Adrenal gland (tissue), 12 donors: Measurements from ENCODE around the gene GLTPD2. TPM values are rescaled to one million over a fixed set of nuclear protein-coding genes. Genes with fewer than 3 reads are reported as not detected.

ENCODE experiments used
- DNase-seq, 7 donors: peaks; one replicate each; pipeline ENCODE4 v3.0.0-alpha.2; 2019 to 2020
- H3K27ac ChIP-seq, 5 donors: fragments of 200-600 bp; sonication (generic) in 4 of 5; 1 replicate in 3 of 5; 2 replicates in 2 of 5; pipeline versions ENCODE4 v1.5.1 to v1.8.0; 2016 to 2020; ENCODE audit warnings: mild to moderate bottlenecking in 1 of 5
- H3K27me3 ChIP-seq: fragments of 200-600 bp; 2 replicates; pipeline ENCODE4 v1.8.0; 2021
- H3K36me3 ChIP-seq, 2 donors: fragments of 200-600 bp; replicated peaks in 1 of 2; 1 replicate in 1 of 2; 2 replicates in 1 of 2; pipeline versions ENCODE4 v1.5.1 to v1.8.0; 2018 to 2022
- H3K4me1 ChIP-seq, 2 donors: fragments of 200-600 bp; replicated peaks in 1 of 2; 1 replicate in 1 of 2; 2 replicates in 1 of 2; pipeline versions ENCODE4 v1.5.1 to v1.8.0; 2018 to 2021
- H3K4me3 ChIP-seq, 4 donors: fragments of 200-600 bp; sonication (generic) in 3 of 4; one replicate each; pipeline ENCODE4 v1.5.1; 2016 to 2018
- H3K9me3 ChIP-seq, 3 donors: fragments of 200-600 bp; sonication (generic) in 1 of 3; replicated peaks in 1 of 3; 1 replicate in 2 of 3; 2 replicates in 1 of 3; pipeline versions ENCODE4 v1.5.1 to v1.8.0; 2016 to 2021
- POLR2A ChIP-seq, 2 donors: fragments of 450-650 bp; IDR thresholded peaks; one replicate each; pipeline ENCODE4 v1.6.1; 2017; ENCODE audit warnings: antibody characterized with exemption in 2 of 2, mild to moderate bottlenecking in 2 of 2, moderate library complexity in 1 of 2
- WGBS, 4 donors: extraction: QIAGEN DNeasy Blood & Tissue Kit in 2 of 4; methylation state at CpG; one replicate each; pipeline versions ENCODE4 v1.1.5 to v1.1.7; 2013 to 2017; 5-methylcytosine and 5-hydroxymethylcytosine counted together
- intact Hi-C, 2 donors: fragments of 100-400 bp; cut with DNase I; formaldehyde crosslinking; loops; one replicate each; pipeline versions ENCODE4 v1.14.1 to v1.15.0; 2022 to 2023
- polyA plus RNA-seq, 3 donors: library from polyadenylated mRNA; stranded (reverse); fragments of 200-250 nt in 2 of 3; fragments of 350-450 nt in 1 of 3; fragmentation: Illumina TruSeq in 1 of 3; extraction: RNeasy Lipid Tissue Mini Kit (QIAGEN cat#74804) in 1 of 3; gene quantifications; one replicate each; pipeline ENCODE4 v1.2.3, GENCODE V29; 2013 to 2014
- total RNA-seq, 9 donors: library from RNA; depleted of rRNA in 4 of 9; stranded (reverse); fragments of >200 nt in 4 of 9; fragments of 120-200 nt in 1 of 9; fragmentation: NEBNext Ultra II Directional in 1 of 9; extraction: Animal tissue kit (Norgen Biotek cat#: 25700) in 1 of 9; gene quantifications; one replicate each; pipeline versions ENCODE4 v1.1.0 to v1.2.4, GENCODE V29; 2013 to 2023
- TF ChIP-seq, protein P1 (sequence below), 6 experiments: fragments of 450-650 bp in 4 of 6; fragments of 200-600 bp in 2 of 6; sonication (generic) in 1 of 6; IDR thresholded peaks; 1 replicate in 5 of 6; 2 replicates in 1 of 6; pipeline versions ENCODE4 v1.5.1 to v1.8.0; 2016 to 2021; ENCODE audit warnings: antibody characterized with exemption in 6 of 6, mild to moderate bottlenecking in 2 of 6, moderate library complexity in 1 of 6
- donor health status: healthy with polysubstance abuse.
- donor health status: Bipolar disorder and iron deficiency.
- donor health status: DM: yes; HTN: yes; CAD: no.
- donor health status: DM: no; HTN: no; CAD: no.
- donor health status: DM: no; HTN: no; CAD: no.
- donor health status: DM: yes; HTN: yes; CAD: no.

GLTPD2 gene
- total and polyA plus RNA-seq, 12 donors, result not detected

DNA sequence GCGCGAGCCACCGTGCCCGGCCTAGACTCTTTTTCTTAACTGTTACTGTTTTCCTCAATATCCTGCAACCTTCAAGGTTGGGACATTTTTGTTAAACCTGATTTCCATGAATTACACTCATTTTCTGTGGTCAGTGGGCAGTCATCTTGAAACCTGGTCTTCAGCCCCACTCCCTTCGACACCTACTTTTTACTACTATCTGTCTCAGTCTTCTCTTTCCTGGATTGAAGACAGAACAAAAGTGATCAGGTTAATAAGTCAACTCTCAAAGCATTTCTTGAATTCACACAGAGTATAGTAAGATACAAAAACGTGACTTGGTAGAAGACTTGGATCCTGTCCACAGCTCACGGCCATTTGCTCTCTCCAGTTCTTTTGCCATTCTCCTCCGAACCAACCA, 50.5 kb downstream of the GLTPD2 start:
- Histone ChIP-seq H3K4me1 (peaks cover 46 to 57% of the 10 kb centered on the region in 2 donors), H3K27ac (no peak overlapping the region), H3K4me3 (no peak overlapping the region), H3K9me3 (no peaks in the 10 kb centered on the region), H3K36me3 (no peaks in the 10 kb centered on the region), H3K27me3 (no peaks in the 10 kb centered on the region)
- intact Hi-C loops, result no loop called here
- no peak for TF ChIP-seq POLR2A (IDR thresholded peaks at IDR 0.05)
- TF ChIP-seq, protein P1, sequence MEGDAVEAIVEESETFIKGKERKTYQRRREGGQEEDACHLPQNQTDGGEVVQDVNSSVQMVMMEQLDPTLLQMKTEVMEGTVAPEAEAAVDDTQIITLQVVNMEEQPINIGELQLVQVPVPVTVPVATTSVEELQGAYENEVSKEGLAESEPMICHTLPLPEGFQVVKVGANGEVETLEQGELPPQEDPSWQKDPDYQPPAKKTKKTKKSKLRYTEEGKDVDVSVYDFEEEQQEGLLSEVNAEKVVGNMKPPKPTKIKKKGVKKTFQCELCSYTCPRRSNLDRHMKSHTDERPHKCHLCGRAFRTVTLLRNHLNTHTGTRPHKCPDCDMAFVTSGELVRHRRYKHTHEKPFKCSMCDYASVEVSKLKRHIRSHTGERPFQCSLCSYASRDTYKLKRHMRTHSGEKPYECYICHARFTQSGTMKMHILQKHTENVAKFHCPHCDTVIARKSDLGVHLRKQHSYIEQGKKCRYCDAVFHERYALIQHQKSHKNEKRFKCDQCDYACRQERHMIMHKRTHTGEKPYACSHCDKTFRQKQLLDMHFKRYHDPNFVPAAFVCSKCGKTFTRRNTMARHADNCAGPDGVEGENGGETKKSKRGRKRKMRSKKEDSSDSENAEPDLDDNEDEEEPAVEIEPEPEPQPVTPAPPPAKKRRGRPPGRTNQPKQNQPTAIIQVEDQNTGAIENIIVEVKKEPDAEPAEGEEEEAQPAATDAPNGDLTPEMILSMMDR (IDR thresholded peaks at IDR 0.05), result no peak
- no peak for DNase-seq
- 71 to 85% (median 79%) methylated on average over 8 of the region's 8 CpGs for WGBS, 4 donors

Other genes with a start within 250 kb of the GLTPD2 start
- gene MYBBP1A, start 233.6 kb upstream of the GLTPD2 start, total RNA-seq, result 10 to 100 TPM; 17.9 to 65.5 (median 42.2) TPM
- 10 to 100 TPM; 19.0 to 62.3 (median 46.8) TPM for gene MYBBP1A, start 233.6 kb upstream of the GLTPD2 start, polyA plus RNA-seq
- gene GGT6, start 228.4 kb upstream of the GLTPD2 start, total RNA-seq, result 1 to 10 TPM in 6 of 9 donors, under 1 TPM in 3; 0.06 to 4.2 (median 1.5) TPM
- under 1 TPM; 0.32 to 0.40 (median 0.34) TPM for gene GGT6, start 228.4 kb upstream of the GLTPD2 start, polyA plus RNA-seq
- under 1 TPM in 5 of 9 donors, not detected in 4; 0.11 to 0.94 (median 0.17) TPM for gene SMTNL2, start 204.4 kb upstream of the GLTPD2 start, total RNA-seq
- gene SMTNL2, start 204.4 kb upstream of the GLTPD2 start, polyA plus RNA-seq, result under 1 TPM in 2 of 3 donors, not detected in 1; 0.16 to 0.24 TPM
- under 1 TPM in 2 of 9 donors, not detected in 7; 0.22 to 0.56 TPM for gene ALOX15, start 147.3 kb upstream of the GLTPD2 start, total RNA-seq
- gene ALOX15, start 147.3 kb upstream of the GLTPD2 start, polyA plus RNA-seq, result under 1 TPM in 1 of 3 donors, not detected in 2; 0.08 TPM
- gene PELP1, start 84.8 kb upstream of the GLTPD2 start, total RNA-seq, result 10 to 100 TPM in 8 of 9 donors, 1 to 10 TPM in 1; 8.4 to 63.7 (median 30.0) TPM
- gene PELP1, start 84.8 kb upstream of the GLTPD2 start, polyA plus RNA-seq, result 10 to 100 TPM; 15.0 to 87.8 (median 60.9) TPM
- gene ARRB2, start 78.3 kb upstream of the GLTPD2 start, total RNA-seq, result 10 to 100 TPM; 14.6 to 99.1 (median 55.0) TPM
- 100 to 1,000 TPM in 1 of 3 donors, 10 to 100 TPM in 2; 35.9 to 130 (median 68.9) TPM for gene ARRB2, start 78.3 kb upstream of the GLTPD2 start, polyA plus RNA-seq
- 10 to 100 TPM; 27.4 to 63.9 (median 45.0) TPM for gene MED11, start 57.5 kb upstream of the GLTPD2 start, total RNA-seq
- 10 to 100 TPM; 53.7 to 80.5 (median 70.1) TPM for gene MED11, start 57.5 kb upstream of the GLTPD2 start, polyA plus RNA-seq
- 1 to 10 TPM in 6 of 9 donors, under 1 TPM in 3; 0.18 to 3.2 (median 1.5) TPM for gene ZMYND15, start 49.1 kb upstream of the GLTPD2 start, total RNA-seq
- 1 to 10 TPM in 2 of 3 donors, under 1 TPM in 1; 0.93 to 8.4 (median 3.3) TPM for gene ZMYND15, start 49.1 kb upstream of the GLTPD2 start, polyA plus RNA-seq
- 10 to 100 TPM in 8 of 9 donors, 1 to 10 TPM in 1; 2.4 to 50.1 (median 38.2) TPM for gene CXCL16, start 49.0 kb upstream of the GLTPD2 start, total RNA-seq
- gene CXCL16, start 49.0 kb upstream of the GLTPD2 start, polyA plus RNA-seq, result 10 to 100 TPM; 19.3 to 45.9 (median 28.8) TPM
- gene TM4SF5, start 17.1 kb upstream of the GLTPD2 start, total RNA-seq, result under 1 TPM in 2 of 9 donors, not detected in 7; 0.32 to 0.55 TPM
- gene TM4SF5, start 17.1 kb upstream of the GLTPD2 start, polyA plus RNA-seq, result under 1 TPM in 1 of 3 donors, not detected in 2; 0.17 TPM
- 1 to 10 TPM in 8 of 9 donors, under 1 TPM in 1; 0.50 to 6.9 (median 4.2) TPM for gene VMO1, start 2.6 kb upstream of the GLTPD2 start, total RNA-seq
- 1 to 10 TPM in 2 of 3 donors, not detected in 1; 5.1 to 9.6 TPM for gene VMO1, start 2.6 kb upstream of the GLTPD2 start, polyA plus RNA-seq
- gene PSMB6, start 7.2 kb downstream of the GLTPD2 start, total RNA-seq, result 100 to 1,000 TPM; 112 to 281 (median 150) TPM
- 100 to 1,000 TPM in 2 of 3 donors, 10 to 100 TPM in 1; 70.5 to 227 (median 138) TPM for gene PSMB6, start 7.2 kb downstream of the GLTPD2 start, polyA plus RNA-seq
- gene PLD2, start 18.2 kb downstream of the GLTPD2 start, total RNA-seq, result 10 to 100 TPM in 7 of 9 donors, 1 to 10 TPM in 2; 5.9 to 27.1 (median 16.4) TPM
- 10 to 100 TPM in 2 of 3 donors, 1 to 10 TPM in 1; 4.1 to 34.8 (median 19.5) TPM for gene PLD2, start 18.2 kb downstream of the GLTPD2 start, polyA plus RNA-seq
- 100 to 1,000 TPM in 1 of 9 donors, 10 to 100 TPM in 8; 21.5 to 130 (median 51.7) TPM for gene MINK1, start 44.4 kb downstream of the GLTPD2 start, total RNA-seq
- gene MINK1, start 44.4 kb downstream of the GLTPD2 start, polyA plus RNA-seq, result 100 to 1,000 TPM in 1 of 3 donors, 10 to 100 TPM in 2; 35.1 to 135 (median 41.0) TPM
- gene C17orf107, start 110.6 kb downstream of the GLTPD2 start, total RNA-seq, result 1 to 10 TPM in 5 of 9 donors, under 1 TPM in 4; 0.71 to 4.2 (median 1.3) TPM
- gene C17orf107, start 110.6 kb downstream of the GLTPD2 start, polyA plus RNA-seq, result 1 to 10 TPM in 1 of 3 donors, under 1 TPM in 2; 0.42 to 1.1 (median 0.47) TPM
- 1 to 10 TPM in 2 of 9 donors, under 1 TPM in 5, not detected in 2; 0.30 to 7.2 (median 0.55) TPM for gene CHRNE, start 114.1 kb downstream of the GLTPD2 start, total RNA-seq
- under 1 TPM; 0.33 to 0.91 (median 0.56) TPM for gene CHRNE, start 114.1 kb downstream of the GLTPD2 start, polyA plus RNA-seq
- gene GP1BA, start 143.3 kb downstream of the GLTPD2 start, total RNA-seq, result under 1 TPM in 2 of 9 donors, not detected in 7; 0.08 to 0.17 TPM
- gene GP1BA, start 143.3 kb downstream of the GLTPD2 start, polyA plus RNA-seq, result not detected
- 10 to 100 TPM; 60.2 to 77.7 (median 68.0) TPM for gene SLC25A11, start 151.1 kb downstream of the GLTPD2 start, total RNA-seq
- 10 to 100 TPM; 37.8 to 57.1 (median 40.3) TPM for gene SLC25A11, start 151.1 kb downstream of the GLTPD2 start, polyA plus RNA-seq
- gene RNF167, start 151.3 kb downstream of the GLTPD2 start, total RNA-seq, result 100 to 1,000 TPM in 4 of 9 donors, 10 to 100 TPM in 5; 46.7 to 130 (median 88.8) TPM
- gene RNF167, start 151.3 kb downstream of the GLTPD2 start, polyA plus RNA-seq, result 100 to 1,000 TPM; 134 to 252 (median 240) TPM
- gene PFN1, start 159.6 kb downstream of the GLTPD2 start, total RNA-seq, result 1,000 to 10,000 TPM in 1 of 9 donors, 100 to 1,000 TPM in 8; 311 to 1,056 (median 451) TPM
- 100 to 1,000 TPM; 310 to 593 (median 390) TPM for gene PFN1, start 159.6 kb downstream of the GLTPD2 start, polyA plus RNA-seq
- 10 to 100 TPM in 3 of 9 donors, 1 to 10 TPM in 6; 1.6 to 76.6 (median 4.7) TPM for gene ENO3, start 162.2 kb downstream of the GLTPD2 start, total RNA-seq
- gene ENO3, start 162.2 kb downstream of the GLTPD2 start, polyA plus RNA-seq, result 10 to 100 TPM in 2 of 3 donors, 1 to 10 TPM in 1; 2.5 to 64.8 (median 22.0) TPM
- gene SPAG7, start 178.9 kb downstream of the GLTPD2 start, total RNA-seq, result 100 to 1,000 TPM in 1 of 9 donors, 10 to 100 TPM in 8; 44.3 to 120 (median 73.1) TPM
- 100 to 1,000 TPM in 1 of 3 donors, 10 to 100 TPM in 2; 67.1 to 114 (median 82.9) TPM for gene SPAG7, start 178.9 kb downstream of the GLTPD2 start, polyA plus RNA-seq
- gene CAMTA2, start 198.7 kb downstream of the GLTPD2 start, total RNA-seq, result 10 to 100 TPM in 8 of 9 donors, 1 to 10 TPM in 1; 6.9 to 70.6 (median 22.7) TPM
- 100 to 1,000 TPM in 1 of 3 donors, 10 to 100 TPM in 2; 26.4 to 190 (median 93.4) TPM for gene CAMTA2, start 198.7 kb downstream of the GLTPD2 start, polyA plus RNA-seq
- gene INCA1, start 208.6 kb downstream of the GLTPD2 start, total RNA-seq, result 1 to 10 TPM in 3 of 9 donors, under 1 TPM in 4, not detected in 2; 0.44 to 2.5 (median 0.98) TPM
- gene INCA1, start 208.6 kb downstream of the GLTPD2 start, polyA plus RNA-seq, result 1 to 10 TPM; 1.2 to 6.2 (median 3.0) TPM
- 10 to 100 TPM; 20.9 to 91.0 (median 61.9) TPM for gene KIF1C, start 209.0 kb downstream of the GLTPD2 start, total RNA-seq
- 10 to 100 TPM; 16.2 to 40.3 (median 36.9) TPM for gene KIF1C, start 209.0 kb downstream of the GLTPD2 start, polyA plus RNA-seq
- gene SLC52A1, start 246.5 kb downstream of the GLTPD2 start, total RNA-seq, result under 1 TPM in 1 of 9 donors, not detected in 8; 0.40 TPM
- under 1 TPM in 1 of 3 donors, not detected in 2; 0.24 TPM for gene SLC52A1, start 246.5 kb downstream of the GLTPD2 start, polyA plus RNA-seq